Measurements from ENCODE around the gene TSPAN7. TPM values are rescaled to one million over a fixed set of nuclear protein-coding genes. Genes with fewer than 3 reads are reported as not detected.

TSPAN7 gene
- total RNA-seq, 2 donors from 2014 or later, result 6.2 to 15.1 TPM

DNA sequence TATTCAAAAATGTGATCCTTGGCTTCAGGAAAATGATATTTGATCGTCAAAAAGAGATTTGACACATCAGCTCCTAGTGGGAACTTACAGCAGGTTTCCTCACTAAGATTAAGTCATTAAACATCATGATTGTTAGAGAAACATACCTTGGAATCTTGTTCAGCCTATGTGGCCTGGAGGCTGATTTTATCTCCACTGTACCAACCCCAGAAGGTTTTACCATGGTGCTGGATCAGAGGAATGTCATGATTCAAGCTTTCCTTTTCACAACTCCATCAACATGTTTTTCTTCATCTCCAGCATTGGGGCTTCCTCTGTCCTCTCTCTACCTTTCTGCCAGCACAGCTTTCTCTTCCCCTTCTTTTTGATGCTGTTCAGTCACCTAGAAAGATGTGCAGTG, 171.5 kb downstream of the TSPAN7 start:
- H3K4me3 ChIP-seq (ENCODE audit: low read length), result no peak overlapping the region
- H3K4me1 ChIP-seq (ENCODE audit: control insufficient read depth, insufficient read depth, low read length), result no peaks in the 10 kb centered on the region
- H3K27me3 ChIP-seq (ENCODE audit: control insufficient read depth, insufficient read depth, low read length, poor library complexity, severe bottlenecking), result no peaks in the 10 kb centered on the region
- H3K9me3 ChIP-seq (ENCODE audit: control insufficient read depth, low read length), result no peaks in the 10 kb centered on the region
- H3K9ac ChIP-seq (ENCODE audit: extremely low read depth, low read length, poor library complexity, severe bottlenecking), result no peak overlapping the region
- Mint-ChIP-seq H3K4me1 (no peaks in the 10 kb centered on the region), H3K36me3 (ENCODE audit: low read depth) (no peaks in the 10 kb centered on the region), H3K27me3 (ENCODE audit: insufficient read depth) (no peaks in the 10 kb centered on the region), H3K27ac (no peak overlapping the region), H3K4me3 (no peak overlapping the region), H3K9me3 (peaks cover 36% of the 10 kb centered on the region)
- H3K36me3 ChIP-seq (ENCODE audit: control insufficient read depth, insufficient read depth, low read length), result no peaks in the 10 kb centered on the region
- DNase-seq, result no peak
- TF ChIP-seq, protein P1, sequence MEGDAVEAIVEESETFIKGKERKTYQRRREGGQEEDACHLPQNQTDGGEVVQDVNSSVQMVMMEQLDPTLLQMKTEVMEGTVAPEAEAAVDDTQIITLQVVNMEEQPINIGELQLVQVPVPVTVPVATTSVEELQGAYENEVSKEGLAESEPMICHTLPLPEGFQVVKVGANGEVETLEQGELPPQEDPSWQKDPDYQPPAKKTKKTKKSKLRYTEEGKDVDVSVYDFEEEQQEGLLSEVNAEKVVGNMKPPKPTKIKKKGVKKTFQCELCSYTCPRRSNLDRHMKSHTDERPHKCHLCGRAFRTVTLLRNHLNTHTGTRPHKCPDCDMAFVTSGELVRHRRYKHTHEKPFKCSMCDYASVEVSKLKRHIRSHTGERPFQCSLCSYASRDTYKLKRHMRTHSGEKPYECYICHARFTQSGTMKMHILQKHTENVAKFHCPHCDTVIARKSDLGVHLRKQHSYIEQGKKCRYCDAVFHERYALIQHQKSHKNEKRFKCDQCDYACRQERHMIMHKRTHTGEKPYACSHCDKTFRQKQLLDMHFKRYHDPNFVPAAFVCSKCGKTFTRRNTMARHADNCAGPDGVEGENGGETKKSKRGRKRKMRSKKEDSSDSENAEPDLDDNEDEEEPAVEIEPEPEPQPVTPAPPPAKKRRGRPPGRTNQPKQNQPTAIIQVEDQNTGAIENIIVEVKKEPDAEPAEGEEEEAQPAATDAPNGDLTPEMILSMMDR (conservative IDR thresholded peaks at IDR 0.05), result no peak
- no CpG with 5 or more reads among the region's 1 CpG for WGBS, 2 experiments (ENCODE audit: insufficient coverage in 1 of 2, insufficient read length in 1 of 2)
- H3K27ac ChIP-seq (ENCODE audit: low read depth, low read length), result no peak overlapping the region

Other genes with a start within 250 kb of the TSPAN7 start
- gene RPGR, start 234.0 kb upstream of the TSPAN7 start, total RNA-seq, result 10 to 100 TPM; 12.3 to 20.5 TPM
- gene OTC, start 208.9 kb upstream of the TSPAN7 start, total RNA-seq, result not detected
- gene MID1IP1, start 239.9 kb downstream of the TSPAN7 start, total RNA-seq, result 100 to 1,000 TPM in 1 of 2 donors, 10 to 100 TPM in 1; 73.2 to 125 TPM